K562 (cell line): ENCODE data around the gene JUN. TPM values are rescaled to one million over a fixed set of nuclear protein-coding genes. Genes with fewer than 3 reads are reported as not detected.

Experiments
- CHCHD3 ChIP-seq: fragments of 250-450 bp; sonication (Bioruptor Pico); IDR thresholded peaks from 2 replicates; pipeline ENCODE4 v2.1.2; 2022; ENCODE audit warnings: mild to moderate bottlenecking
- FOXJ3 ChIP-seq: sonication (generic); formaldehyde crosslinking; IDR thresholded peaks from 2 replicates; pipeline ENCODE4 v1.4.0; 2020; ENCODE audit warnings: mild to moderate bottlenecking, missing genetic modification reagents
- HIVEP1 ChIP-seq: fragments of 250-450 bp; sonication (Bioruptor Pico); IDR thresholded peaks from 2 replicates; pipeline ENCODE4 v1.4.0; 2020; ENCODE audit warnings: mild to moderate bottlenecking
- PTRF ChIP-seq: fragments of 450-650 bp; IDR thresholded peaks from 2 replicates; pipeline ENCODE4 v1.6.1; 2016; ENCODE audit warnings: mild to moderate bottlenecking, missing genetic modification characterization, missing compliant biosample characterization
- TOE1 ChIP-seq, 2 experiments: fragments of 450-650 bp in 1 of 2; sonication (generic) in 1 of 2; formaldehyde crosslinking in 1 of 2; IDR thresholded peaks; 2 replicates each; pipeline versions ENCODE4 v1.7.1 to v1.8.0; 2016 to 2022; ENCODE audit warnings: borderline replicate concordance in 2 of 2, mild to moderate bottlenecking in 2 of 2, antibody characterized with exemption in 1 of 2, inconsistent platforms in 1 of 2, low read depth in 1 of 2, missing genetic modification reagents in 1 of 2, moderate library complexity in 1 of 2
- ZC3H4 ChIP-seq: sonication (generic); formaldehyde crosslinking; IDR thresholded peaks from 2 replicates; pipeline ENCODE4 v1.9.0; 2021; ENCODE audit warnings: missing genetic modification reagents, borderline replicate concordance
- ZFP91 ChIP-seq: sonication (generic); formaldehyde crosslinking; IDR thresholded peaks from 2 replicates; pipeline ENCODE4 v1.8.0; 2022; ENCODE audit warnings: mild to moderate bottlenecking, missing genetic modification reagents
- ZNF134 ChIP-seq: fragments of 250-450 bp; sonication (Bioruptor Pico); conservative IDR thresholded peaks from 2 replicates; pipeline ENCODE4 v1.4.0; 2020
- ZNF146 ChIP-seq: IDR thresholded peaks from one replicate; pipeline ENCODE4 v1.6.1; 2018; ENCODE audit warnings: missing compliant biosample characterization; ENCODE audit not compliant: unreplicated experiment
- ZNF699 ChIP-seq: fragments of 250-450 bp; sonication (Bioruptor Pico); IDR thresholded peaks from 2 replicates; pipeline ENCODE4 v1.8.0; 2021; ENCODE audit warnings: mild to moderate bottlenecking, moderate library complexity; ENCODE audit not compliant: insufficient replicate concordance
- polyA plus RNA-seq, 8 experiments: library from polyadenylated mRNA; depleted of rRNA in 4 of 8; stranded (reverse) in 5 of 8; unstranded in 3 of 8; fragments of >200 nt; fragmentation: Nextera tagmentation in 2 of 8; fragmentation: Illumina TruSeq in 1 of 8; extraction: Ambion mirVana in 2 of 8; extraction: Trizol in 1 of 8; gene quantifications; 2 replicates each; pipeline versions ENCODE4 v1.2.1 to v1.2.3, GENCODE V29; 2011 to 2014; ENCODE audit warnings: inconsistent platforms in 1 of 8, missing spikeins in 1 of 8
- total RNA-seq, 7 experiments: library from RNA; depleted of rRNA in 6 of 7; stranded (reverse); fragments of >200 nt in 6 of 7; fragmentation: Illumina TruSeq in 2 of 7; extraction: Trizol in 2 of 7; gene quantifications; 2 replicates each; pipeline versions ENCODE4 v1.2.1 to v1.2.3, GENCODE V29; 2011 to 2021; ENCODE audit warnings: low replicate concordance in 1 of 7
- TF ChIP-seq, protein P1 (sequence below): sonication (generic); formaldehyde crosslinking; IDR thresholded peaks from 2 replicates; pipeline ENCODE4 v1.8.1; 2023; ENCODE audit warnings: mild to moderate bottlenecking, missing genetic modification reagents
- TF ChIP-seq, protein P2 (sequence below): fragments of 450-650 bp; IDR thresholded peaks from 2 replicates; pipeline ENCODE4 v1.6.1; 2016; ENCODE audit warnings: borderline replicate concordance
- TF ChIP-seq, protein P3 (sequence below): IDR thresholded peaks from 2 replicates; pipeline ENCODE4 v1.6.1; 2012; ENCODE audit warnings: low read depth, low read length, improper control_type of control experiment, borderline replicate concordance
- TF ChIP-seq, protein P4 (sequence below), 3 experiments: fragments of 200-800 bp in 1 of 3; fragments of 250-450 bp in 1 of 3; fragments of 450-650 bp in 1 of 3; sonication (Bioruptor Pico) in 1 of 3; sonication (Bioruptor generic) in 1 of 3; formaldehyde crosslinking in 1 of 3; IDR thresholded peaks; 2 replicates each; pipeline versions ENCODE4 v1.6.1 to v1.8.0; 2016 to 2022; ENCODE audit warnings: mild to moderate bottlenecking in 2 of 3, missing genetic modification characterization in 2 of 3, missing compliant biosample characterization in 1 of 3, moderate library complexity in 1 of 3

Gene JUN
- total and polyA plus RNA-seq, 9 of the 15 experiments (the other 6 are each of a cell fraction or from before 2014, with no cell fraction given): 0.32 to 23.4 (median 4.0) TPM

GRCh38 chr1:58783090-58783992 is 506 bp downstream of the JUN start (continued):
- TF ChIP-seq, protein P1, sequence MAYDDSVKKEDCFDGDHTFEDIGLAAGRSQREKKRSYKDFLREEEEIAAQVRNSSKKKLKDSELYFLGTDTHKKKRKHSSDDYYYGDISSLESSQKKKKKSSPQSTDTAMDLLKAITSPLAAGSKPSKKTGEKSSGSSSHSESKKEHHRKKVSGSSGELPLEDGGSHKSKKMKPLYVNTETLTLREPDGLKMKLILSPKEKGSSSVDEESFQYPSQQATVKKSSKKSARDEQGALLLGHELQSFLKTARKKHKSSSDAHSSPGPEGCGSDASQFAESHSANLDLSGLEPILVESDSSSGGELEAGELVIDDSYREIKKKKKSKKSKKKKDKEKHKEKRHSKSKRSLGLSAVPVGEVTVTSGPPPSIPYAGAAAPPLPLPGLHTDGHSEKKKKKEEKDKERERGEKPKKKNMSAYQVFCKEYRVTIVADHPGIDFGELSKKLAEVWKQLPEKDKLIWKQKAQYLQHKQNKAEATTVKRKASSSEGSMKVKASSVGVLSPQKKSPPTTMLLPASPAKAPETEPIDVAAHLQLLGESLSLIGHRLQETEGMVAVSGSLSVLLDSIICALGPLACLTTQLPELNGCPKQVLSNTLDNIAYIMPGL (CRISPR knock-in tag): no peak
- TF ChIP-seq, protein P2, sequence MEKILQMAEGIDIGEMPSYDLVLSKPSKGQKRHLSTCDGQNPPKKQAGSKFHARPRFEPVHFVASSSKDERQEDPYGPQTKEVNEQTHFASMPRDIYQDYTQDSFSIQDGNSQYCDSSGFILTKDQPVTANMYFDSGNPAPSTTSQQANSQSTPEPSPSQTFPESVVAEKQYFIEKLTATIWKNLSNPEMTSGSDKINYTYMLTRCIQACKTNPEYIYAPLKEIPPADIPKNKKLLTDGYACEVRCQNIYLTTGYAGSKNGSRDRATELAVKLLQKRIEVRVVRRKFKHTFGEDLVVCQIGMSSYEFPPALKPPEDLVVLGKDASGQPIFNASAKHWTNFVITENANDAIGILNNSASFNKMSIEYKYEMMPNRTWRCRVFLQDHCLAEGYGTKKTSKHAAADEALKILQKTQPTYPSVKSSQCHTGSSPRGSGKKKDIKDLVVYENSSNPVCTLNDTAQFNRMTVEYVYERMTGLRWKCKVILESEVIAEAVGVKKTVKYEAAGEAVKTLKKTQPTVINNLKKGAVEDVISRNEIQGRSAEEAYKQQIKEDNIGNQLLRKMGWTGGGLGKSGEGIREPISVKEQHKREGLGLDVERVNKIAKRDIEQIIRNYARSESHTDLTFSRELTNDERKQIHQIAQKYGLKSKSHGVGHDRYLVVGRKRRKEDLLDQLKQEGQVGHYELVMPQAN: peak; percentile 54; the same call in 1 of the 2 replicates
- TF ChIP-seq ZC3H4: peak; percentile 99
- TF ChIP-seq TOE1 (IDR thresholded peaks at IDR 0.05; ENCODE audit: borderline replicate concordance): no peak
- TF ChIP-seq TOE1 (CRISPR knock-in tag; IDR thresholded peaks at IDR 0.05; ENCODE audit: borderline replicate concordance, low read depth): no peak
- TF ChIP-seq, protein P3, sequence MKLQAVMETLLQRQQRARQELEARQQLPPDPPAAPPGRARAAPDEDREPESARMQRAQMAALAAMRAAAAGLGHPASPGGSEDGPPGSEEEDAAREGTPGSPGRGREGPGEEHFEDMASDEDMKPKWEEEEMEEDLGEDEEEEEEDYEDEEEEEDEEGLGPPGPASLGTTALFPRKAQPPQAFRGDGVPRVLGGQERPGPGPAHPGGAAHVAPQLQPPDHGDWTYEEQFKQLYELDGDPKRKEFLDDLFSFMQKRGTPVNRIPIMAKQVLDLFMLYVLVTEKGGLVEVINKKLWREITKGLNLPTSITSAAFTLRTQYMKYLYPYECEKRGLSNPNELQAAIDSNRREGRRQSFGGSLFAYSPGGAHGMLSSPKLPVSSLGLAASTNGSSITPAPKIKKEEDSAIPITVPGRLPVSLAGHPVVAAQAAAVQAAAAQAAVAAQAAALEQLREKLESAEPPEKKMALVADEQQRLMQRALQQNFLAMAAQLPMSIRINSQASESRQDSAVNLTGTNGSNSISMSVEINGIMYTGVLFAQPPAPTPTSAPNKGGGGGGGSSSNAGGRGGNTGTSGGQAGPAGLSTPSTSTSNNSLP: no peak
- no peak for TF ChIP-seq ZNF134 (CRISPR knock-in tag)
- TF ChIP-seq ZFP91 (CRISPR knock-in tag): no peak
- TF ChIP-seq FOXJ3: no peak
- TF ChIP-seq ZNF146: no peak
- TF ChIP-seq HIVEP1 (CRISPR knock-in tag): no peak
- TF ChIP-seq ZNF699 (CRISPR knock-in tag): no peak
- TF ChIP-seq, protein P4, sequence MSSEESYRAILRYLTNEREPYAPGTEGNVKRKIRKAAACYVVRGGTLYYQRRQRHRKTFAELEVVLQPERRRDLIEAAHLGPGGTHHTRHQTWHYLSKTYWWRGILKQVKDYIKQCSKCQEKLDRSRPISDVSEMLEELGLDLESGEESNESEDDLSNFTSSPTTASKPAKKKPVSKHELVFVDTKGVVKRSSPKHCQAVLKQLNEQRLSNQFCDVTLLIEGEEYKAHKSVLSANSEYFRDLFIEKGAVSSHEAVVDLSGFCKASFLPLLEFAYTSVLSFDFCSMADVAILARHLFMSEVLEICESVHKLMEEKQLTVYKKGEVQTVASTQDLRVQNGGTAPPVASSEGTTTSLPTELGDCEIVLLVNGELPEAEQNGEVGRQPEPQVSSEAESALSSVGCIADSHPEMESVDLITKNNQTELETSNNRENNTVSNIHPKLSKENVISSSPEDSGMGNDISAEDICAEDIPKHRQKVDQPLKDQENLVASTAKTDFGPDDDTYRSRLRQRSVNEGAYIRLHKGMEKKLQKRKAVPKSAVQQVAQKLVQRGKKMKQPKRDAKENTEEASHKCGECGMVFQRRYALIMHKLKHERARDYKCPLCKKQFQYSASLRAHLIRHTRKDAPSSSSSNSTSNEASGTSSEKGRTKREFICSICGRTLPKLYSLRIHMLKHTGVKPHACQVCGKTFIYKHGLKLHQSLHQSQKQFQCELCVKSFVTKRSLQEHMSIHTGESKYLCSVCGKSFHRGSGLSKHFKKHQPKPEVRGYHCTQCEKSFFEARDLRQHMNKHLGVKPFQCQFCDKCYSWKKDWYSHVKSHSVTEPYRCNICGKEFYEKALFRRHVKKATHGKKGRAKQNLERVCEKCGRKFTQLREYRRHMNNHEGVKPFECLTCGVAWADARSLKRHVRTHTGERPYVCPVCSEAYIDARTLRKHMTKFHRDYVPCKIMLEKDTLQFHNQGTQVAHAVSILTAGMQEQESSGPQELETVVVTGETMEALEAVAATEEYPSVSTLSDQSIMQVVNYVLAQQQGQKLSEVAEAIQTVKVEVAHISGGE (CRISPR knock-in tag; IDR thresholded peaks at IDR 0.05): no peak
- no peak for TF ChIP-seq PTRF
- TF ChIP-seq CHCHD3 (CRISPR knock-in tag): no peak
